Hematopoietic multipotent progenitor cell treated with erythropoietin and hydrocortisone succinate and interleukin-3 and kit ligand, for 6 days (in vitro differentiated cells): ENCODE data around the gene FLYWCH1.

ENCODE experiments used
- DNase-seq: peaks from one replicate; pipeline ENCODE4 v3.0.0-alpha.2; 2015

The FLYWCH1 gene

GRCh38 chr16:2971134-2971984 is 59.6 kb downstream of the FLYWCH1 start:
- no peak for DNase-seq

GRCh38 chr16:2971985-2972784 is 60.5 kb downstream of the FLYWCH1 start:
- DNase-seq = no peak

- DNase-seq = no peak
Measured at GRCh38 chr16:2973093-2973492, 61.4 kb downstream of the FLYWCH1 start.

GRCh38 chr16:2973605-2974318 is 62.0 kb downstream of the FLYWCH1 start:
- no peak for DNase-seq

GRCh38 chr16:2974319-2975056 is 62.8 kb downstream of the FLYWCH1 start:
- DNase-seq = no peak

- no peak for DNase-seq
Measured at GRCh38 chr16:2975161-2975795, 63.5 kb downstream of the FLYWCH1 start.

- no peak for DNase-seq
Measured at GRCh38 chr16:2976201-2976600, 64.5 kb downstream of the FLYWCH1 start.

- no peak for DNase-seq
Measured at GRCh38 chr16:2976673-2977072, 64.9 kb downstream of the FLYWCH1 start.

GRCh38 chr16:2977440-2977839 is 65.7 kb downstream of the FLYWCH1 start:
- DNase-seq = no peak

GRCh38 chr16:2979669-2980226 is 68.0 kb downstream of the FLYWCH1 start:
- DNase-seq = peak; percentile 60

GRCh38 chr16:2980227-2981176 is 68.8 kb downstream of the FLYWCH1 start, which contains the start of gene PKMYT1:
Gene PKMYT1 (minus strand): TSS chr16:2980446. CDS start chr16:2979657, 789 bp downstream.
- DNase-seq = peak; percentile 96

- DNase-seq = no peak
Measured at GRCh38 chr16:2981177-2981898, 69.6 kb downstream of the FLYWCH1 start.

GRCh38 chr16:2981899-2982250 is 70.1 kb downstream of the FLYWCH1 start:
- DNase-seq = no peak

- no peak for DNase-seq
Measured at GRCh38 chr16:2982402-2982801, 70.7 kb downstream of the FLYWCH1 start.

GRCh38 chr16:2983706-2984136 is 72.0 kb downstream of the FLYWCH1 start:
- peak; percentile 81 for DNase-seq

- no peak for DNase-seq
Measured at GRCh38 chr16:2985462-2985861, 73.7 kb downstream of the FLYWCH1 start.

- no peak for DNase-seq
Measured at GRCh38 chr16:2985893-2986355, 74.2 kb downstream of the FLYWCH1 start.

- no peak for DNase-seq
Measured at GRCh38 chr16:2986623-2987188, 75.0 kb downstream of the FLYWCH1 start.

- DNase-seq = no peak
Measured at GRCh38 chr16:2987286-2987685, 75.6 kb downstream of the FLYWCH1 start.
